Hepatocyte (in vitro differentiated cells): ENCODE data around the gene LIPC. TPM values are rescaled to one million over a fixed set of nuclear protein-coding genes. Genes with fewer than 3 reads are reported as not detected.

Source experiments
- DNase-seq: peaks from one replicate; pipeline ENCODE4 v3.0.0-alpha.2; 2016; ENCODE audit warnings: low spot score
- H2AFZ ChIP-seq: fragments of 200-600 bp; sonication (generic); 2 replicates; pipeline ENCODE4 v1.6.0; 2016; ENCODE audit warnings: antibody characterized with exemption, mild to moderate bottlenecking
- H3K27ac ChIP-seq: fragments of 200-600 bp; sonication (generic); 2 replicates; pipeline ENCODE4 v1.5.1; 2016; ENCODE audit warnings: mild to moderate bottlenecking
- H3K27me3 ChIP-seq: fragments of 200-600 bp; sonication (generic); 2 replicates; pipeline ENCODE4 v1.6.1; 2016
- H3K36me3 ChIP-seq: fragments of 200-600 bp; sonication (generic); replicated peaks from 2 replicates; pipeline ENCODE4 v1.5.1; 2016; ENCODE audit warnings: low read depth; ENCODE audit not compliant: insufficient read depth
- H3K4me1 ChIP-seq: fragments of 200-600 bp; sonication (generic); 2 replicates; pipeline ENCODE4 v1.5.1; 2016; ENCODE audit warnings: mild to moderate bottlenecking, moderate library complexity; ENCODE audit not compliant: insufficient read depth
- H3K4me2 ChIP-seq: fragments of 200-600 bp; sonication (generic); 2 replicates; pipeline ENCODE4 v1.6.0; 2016
- H3K4me3 ChIP-seq: fragments of 200-600 bp; sonication (generic); 2 replicates; pipeline ENCODE4 v1.5.1; 2016; ENCODE audit warnings: mild to moderate bottlenecking
- H3K79me2 ChIP-seq: fragments of 200-600 bp; sonication (generic); 2 replicates; pipeline ENCODE4 v1.6.0; 2017; ENCODE audit warnings: mild to moderate bottlenecking
- H3K9me2 ChIP-seq: fragments of 200-600 bp; sonication (generic); replicated peaks from 2 replicates; pipeline ENCODE4 v1.6.0; 2017; ENCODE audit warnings: mild to moderate bottlenecking; ENCODE audit not compliant: insufficient read depth
- H3K9me3 ChIP-seq: fragments of 200-600 bp; sonication (generic); 2 replicates; pipeline ENCODE4 v1.5.1; 2016; ENCODE audit warnings: low read depth, mild to moderate bottlenecking
- H4K20me1 ChIP-seq: fragments of 200-600 bp; sonication (generic); 2 replicates; pipeline ENCODE4 v1.6.0; 2016; ENCODE audit warnings: mild to moderate bottlenecking; ENCODE audit not compliant: insufficient read depth, poor library complexity, severe bottlenecking
- CTCF ChIP-seq: fragments of 200-600 bp; sonication (generic); IDR thresholded peaks from 2 replicates; pipeline ENCODE4 v1.5.1; 2016; ENCODE audit warnings: antibody characterized with exemption, mild to moderate bottlenecking; ENCODE audit not compliant: poor library complexity
- EZH2 ChIP-seq: fragments of 200-600 bp; sonication (generic); IDR thresholded peaks from 2 replicates; pipeline ENCODE4 v1.6.1; 2016; ENCODE audit warnings: antibody characterized with exemption, mild to moderate bottlenecking, borderline replicate concordance
- EZH2phosphoT487 ChIP-seq: fragments of 200-600 bp; sonication (generic); IDR thresholded peaks from one replicate; pipeline ENCODE4 v1.6.1; 2018; ENCODE audit warnings: antibody characterized with exemption, mild to moderate bottlenecking, low read depth, moderate library complexity; ENCODE audit not compliant: unreplicated experiment, severe bottlenecking
- WGBS: methylation state at CpG from one replicate; pipeline ENCODE4 v1.1.6; 2016; ENCODE audit warnings: low lambda C conversion rate; ENCODE audit errors: missing lambda C conversion rate; 5-methylcytosine and 5-hydroxymethylcytosine counted together
- polyA plus RNA-seq: library from polyadenylated mRNA; unstranded; fragments of >200 nt; fragmentation: Nextera tagmentation; extraction: Ambion mirVana; gene quantifications from 2 replicates; pipeline ENCODE4 v1.2.1, GENCODE V29; 2016
- total RNA-seq: library from RNA; depleted of rRNA; stranded (reverse); fragments of >200 nt; gene quantifications from 2 replicates; pipeline ENCODE4 v1.2.3, GENCODE V29; 2014

Gene LIPC
- total and polyA plus RNA-seq, 2 experiments from 2014 or later: 37.0 to 64.8 TPM

- H3K4me2 ChIP-seq: no peak overlapping the region
- H3K27ac ChIP-seq: no peak overlapping the region
- H3K27me3 ChIP-seq: no peaks in the 10 kb centered on the region
- no peak for DNase-seq
- H3K36me3 ChIP-seq: no peaks in the 10 kb centered on the region
- H2AFZ ChIP-seq: no peak overlapping the region
- H3K9me3 ChIP-seq: no peaks in the 10 kb centered on the region
- WGBS: 85% methylated on average over 7 of the region's 7 CpGs
- no peaks in the 10 kb centered on the region for H4K20me1 ChIP-seq
- no peaks in the 10 kb centered on the region for H3K79me2 ChIP-seq
- H3K4me3 ChIP-seq: no peak overlapping the region
- H3K4me1 ChIP-seq: no peaks in the 10 kb centered on the region
- TF ChIP-seq CTCF (no peak), EZH2 (no peak), EZH2phosphoT487 (no peak)
- no peaks in the 10 kb centered on the region for H3K9me2 ChIP-seq
These were observed 61.0 kb downstream of the LIPC start for GRCh38 chr15:58492661-58493397.

GRCh38 chr15:58494567-58494966, 62.8 kb downstream of the LIPC start:
- no peak overlapping the region for H3K4me3 ChIP-seq

GRCh38 chr15:58495891-58496408, 64.2 kb downstream of the LIPC start:
- 57% methylated on average over 3 of the region's 3 CpGs for WGBS
- H4K20me1 ChIP-seq: no peaks in the 10 kb centered on the region
- DNase-seq: no peak
- no peaks in the 10 kb centered on the region for H3K9me3 ChIP-seq
- no peaks in the 10 kb centered on the region for H3K9me2 ChIP-seq
- H3K4me2 ChIP-seq: no peak overlapping the region
- no peak overlapping the region for H3K27ac ChIP-seq
- no peaks in the 10 kb centered on the region for H3K36me3 ChIP-seq
- no peak overlapping the region for H2AFZ ChIP-seq
- no peak for TF ChIP-seq CTCF
- no peak for TF ChIP-seq EZH2
- no peak for TF ChIP-seq EZH2phosphoT487
- H3K27me3 ChIP-seq: no peaks in the 10 kb centered on the region
- no peaks in the 10 kb centered on the region for H3K4me1 ChIP-seq
- H3K79me2 ChIP-seq: no peaks in the 10 kb centered on the region
- H3K4me3 ChIP-seq: no peak overlapping the region

More at GRCh38 chr15:58494567-58494966, 62.8 kb downstream of the LIPC start:
- Histone ChIP-seq H3K36me3 (no peaks in the 10 kb centered on the region), H3K4me1 (no peaks in the 10 kb centered on the region), H3K9me2 (no peaks in the 10 kb centered on the region), H4K20me1 (no peaks in the 10 kb centered on the region), H3K27ac (no peak overlapping the region), H2AFZ (no peak overlapping the region), H3K79me2 (no peaks in the 10 kb centered on the region), H3K27me3 (no peaks in the 10 kb centered on the region), H3K4me2 (no peak overlapping the region), H3K9me3 (no peaks in the 10 kb centered on the region)
- DNase-seq: no peak
- 87% methylated on average over 1 of the region's 1 CpG for WGBS
- TF ChIP-seq EZH2 (no peak), CTCF (no peak), EZH2phosphoT487 (no peak)
